NB4 (cell line): ENCODE data around the gene MLLT6.

Experiments
- DNase-seq: peaks from one replicate; pipeline ENCODE4 v3.0.0; 2010; ENCODE audit warnings: low read depth
- H3K4me3 ChIP-seq: one replicate; pipeline ENCODE4 v1.5.1; 2011; ENCODE audit warnings: mild to moderate bottlenecking, low read depth, low read length, moderate library complexity
- MYC ChIP-seq: IDR thresholded peaks from 2 replicates; pipeline ENCODE4 v1.6.1; 2011; ENCODE audit warnings: low read depth, low read length
- POLR2A ChIP-seq: IDR thresholded peaks from 2 replicates; pipeline ENCODE4 v1.6.1; 2011; ENCODE audit warnings: mild to moderate bottlenecking; ENCODE audit not compliant: insufficient read length; ENCODE audit errors: extremely low read depth
- TF ChIP-seq, protein P1 (sequence below): IDR thresholded peaks from one replicate; pipeline ENCODE4 v1.5.1; 2012; ENCODE audit warnings: low read depth, low read length
- TF ChIP-seq, protein P2 (sequence below): IDR thresholded peaks from 2 replicates; pipeline ENCODE4 v1.6.1; 2011; ENCODE audit warnings: low read depth, low read length

MLLT6 gene

DNA sequence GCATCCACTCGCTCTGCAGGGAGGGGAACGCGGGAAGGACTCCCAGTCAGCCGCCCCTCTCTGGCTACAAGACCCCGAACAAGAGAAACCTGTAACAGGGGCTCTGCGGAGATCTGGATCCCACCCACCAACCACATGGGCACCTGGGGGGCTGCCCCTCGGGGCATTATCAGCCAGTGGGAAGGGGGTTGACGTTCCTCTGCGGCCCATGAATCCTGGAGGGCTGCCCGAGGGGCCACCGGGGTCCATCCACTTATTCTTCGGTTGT, 44.9 kb downstream of the MLLT6 start:
- TF ChIP-seq, protein P1, sequence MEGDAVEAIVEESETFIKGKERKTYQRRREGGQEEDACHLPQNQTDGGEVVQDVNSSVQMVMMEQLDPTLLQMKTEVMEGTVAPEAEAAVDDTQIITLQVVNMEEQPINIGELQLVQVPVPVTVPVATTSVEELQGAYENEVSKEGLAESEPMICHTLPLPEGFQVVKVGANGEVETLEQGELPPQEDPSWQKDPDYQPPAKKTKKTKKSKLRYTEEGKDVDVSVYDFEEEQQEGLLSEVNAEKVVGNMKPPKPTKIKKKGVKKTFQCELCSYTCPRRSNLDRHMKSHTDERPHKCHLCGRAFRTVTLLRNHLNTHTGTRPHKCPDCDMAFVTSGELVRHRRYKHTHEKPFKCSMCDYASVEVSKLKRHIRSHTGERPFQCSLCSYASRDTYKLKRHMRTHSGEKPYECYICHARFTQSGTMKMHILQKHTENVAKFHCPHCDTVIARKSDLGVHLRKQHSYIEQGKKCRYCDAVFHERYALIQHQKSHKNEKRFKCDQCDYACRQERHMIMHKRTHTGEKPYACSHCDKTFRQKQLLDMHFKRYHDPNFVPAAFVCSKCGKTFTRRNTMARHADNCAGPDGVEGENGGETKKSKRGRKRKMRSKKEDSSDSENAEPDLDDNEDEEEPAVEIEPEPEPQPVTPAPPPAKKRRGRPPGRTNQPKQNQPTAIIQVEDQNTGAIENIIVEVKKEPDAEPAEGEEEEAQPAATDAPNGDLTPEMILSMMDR: no peak
- no peak for TF ChIP-seq POLR2A
- TF ChIP-seq, protein P2, sequence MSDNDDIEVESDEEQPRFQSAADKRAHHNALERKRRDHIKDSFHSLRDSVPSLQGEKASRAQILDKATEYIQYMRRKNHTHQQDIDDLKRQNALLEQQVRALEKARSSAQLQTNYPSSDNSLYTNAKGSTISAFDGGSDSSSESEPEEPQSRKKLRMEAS: no peak
- no peak for TF ChIP-seq MYC
- no peak for DNase-seq
- no peak overlapping the region for H3K4me3 ChIP-seq

DNA sequence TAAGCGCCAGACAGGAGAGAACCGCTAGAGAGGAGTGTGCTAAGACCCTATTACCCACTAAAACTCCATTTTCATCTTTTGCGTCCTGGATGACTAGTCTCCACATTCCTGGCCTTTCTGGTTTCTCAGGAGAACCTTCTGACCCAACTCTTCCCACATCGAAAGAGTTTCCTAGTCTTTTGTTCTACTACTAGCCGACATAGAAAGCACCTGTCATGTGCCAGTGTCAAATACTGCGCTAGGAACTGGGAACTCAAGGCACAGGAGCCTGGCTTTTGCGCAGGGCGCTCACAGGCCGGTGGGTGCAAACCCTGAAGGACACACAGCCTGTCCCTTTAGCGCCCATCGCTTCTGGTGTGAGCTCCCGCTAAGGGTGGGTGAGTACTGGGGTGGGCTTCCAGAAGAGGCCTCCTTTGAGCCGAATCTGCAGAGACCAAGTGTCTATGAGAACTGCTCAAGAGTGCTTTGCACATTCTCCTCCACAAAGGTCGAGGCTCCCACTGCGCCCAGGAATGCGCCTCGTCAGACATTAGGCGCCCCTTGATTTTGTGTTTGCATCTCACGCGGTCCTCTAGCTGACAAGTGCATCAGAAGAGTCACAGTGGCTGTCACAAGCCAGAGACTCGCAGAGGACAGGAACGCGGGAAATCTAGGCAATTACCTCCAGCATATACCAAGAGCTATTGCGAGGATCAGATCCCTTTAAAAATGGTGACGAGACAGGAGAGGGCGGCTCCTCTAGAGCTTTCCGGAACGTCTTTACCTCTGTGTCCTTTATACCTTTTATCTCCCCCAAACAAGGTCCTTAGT, 45.4 kb downstream of the MLLT6 start:
- no peak for DNase-seq
- TF ChIP-seq, protein P1: no peak
- no peak for TF ChIP-seq MYC
- TF ChIP-seq, protein P2: no peak
- TF ChIP-seq POLR2A: no peak
- H3K4me3 ChIP-seq: peak overlapping the region; percentile 96

DNA sequence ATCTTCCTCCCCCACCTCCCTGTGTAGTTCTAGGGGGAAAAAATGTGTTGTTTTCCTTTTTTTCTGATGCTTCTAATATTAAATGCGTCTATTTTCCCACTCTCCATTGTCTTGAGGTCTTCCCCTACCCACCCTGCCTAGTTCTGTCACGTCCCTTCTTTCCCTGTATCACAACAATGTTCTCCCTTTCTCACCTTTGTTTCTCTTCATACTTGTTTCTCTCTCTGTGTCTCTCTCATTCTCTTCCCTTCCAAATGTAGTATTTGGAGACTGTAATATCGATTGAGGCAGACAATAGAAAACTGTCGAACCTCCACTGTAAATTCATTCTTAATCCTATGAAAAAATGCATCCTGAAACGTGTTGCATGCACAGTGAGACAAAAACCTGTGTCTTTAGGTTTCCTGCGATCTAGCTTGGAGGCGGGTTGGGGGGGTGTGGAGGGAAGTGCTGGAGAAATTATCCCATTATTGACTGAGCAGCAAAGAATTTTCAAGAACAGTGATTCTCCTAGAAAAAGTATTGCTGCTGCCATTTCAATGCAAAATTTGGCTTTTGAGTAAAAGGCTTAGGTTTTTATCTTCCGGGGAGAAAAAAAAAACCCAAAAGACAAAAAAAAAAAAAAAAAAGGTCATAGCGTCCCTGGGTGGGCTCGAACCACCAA, 46.2 kb downstream of the MLLT6 start:
- TF ChIP-seq, protein P1: no peak
- TF ChIP-seq, protein P2: 0 out of 2 replicates have a peak, but pooled peaks have one; percentile 13
- H3K4me3 ChIP-seq: peak overlapping the region; percentile 96
- DNase-seq: peak; percentile 52

DNA sequence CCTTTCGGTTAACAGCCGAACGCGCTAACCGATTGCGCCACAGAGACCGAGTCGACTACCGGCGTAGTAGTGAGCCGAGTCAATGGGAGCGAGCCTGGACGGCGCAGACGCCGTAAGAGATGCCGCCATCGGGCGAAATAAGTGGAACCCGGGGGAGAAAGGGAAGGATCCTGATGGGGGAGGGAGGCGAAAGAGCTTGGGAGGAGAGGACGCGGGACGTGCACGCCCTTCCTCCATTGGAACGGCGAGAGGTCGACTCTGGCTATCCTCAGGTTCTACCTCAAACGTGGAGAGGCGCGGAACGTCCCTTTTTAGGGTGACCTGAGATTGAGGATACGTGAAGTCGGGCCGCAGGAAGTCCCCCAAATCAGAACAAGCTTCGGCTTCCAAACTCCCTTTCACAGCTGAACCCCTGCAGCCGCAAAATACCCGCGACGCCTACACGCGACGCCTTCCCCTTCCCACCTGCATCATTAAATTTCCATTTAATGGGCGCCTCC, 46.8 kb downstream of the MLLT6 start:
- no peak for TF ChIP-seq POLR2A
- TF ChIP-seq, protein P2: no peak
- TF ChIP-seq, protein P1: no peak
- TF ChIP-seq MYC: no peak
- peak overlapping the region; percentile 96 for H3K4me3 ChIP-seq
- peak; percentile 83 for DNase-seq

DNA sequence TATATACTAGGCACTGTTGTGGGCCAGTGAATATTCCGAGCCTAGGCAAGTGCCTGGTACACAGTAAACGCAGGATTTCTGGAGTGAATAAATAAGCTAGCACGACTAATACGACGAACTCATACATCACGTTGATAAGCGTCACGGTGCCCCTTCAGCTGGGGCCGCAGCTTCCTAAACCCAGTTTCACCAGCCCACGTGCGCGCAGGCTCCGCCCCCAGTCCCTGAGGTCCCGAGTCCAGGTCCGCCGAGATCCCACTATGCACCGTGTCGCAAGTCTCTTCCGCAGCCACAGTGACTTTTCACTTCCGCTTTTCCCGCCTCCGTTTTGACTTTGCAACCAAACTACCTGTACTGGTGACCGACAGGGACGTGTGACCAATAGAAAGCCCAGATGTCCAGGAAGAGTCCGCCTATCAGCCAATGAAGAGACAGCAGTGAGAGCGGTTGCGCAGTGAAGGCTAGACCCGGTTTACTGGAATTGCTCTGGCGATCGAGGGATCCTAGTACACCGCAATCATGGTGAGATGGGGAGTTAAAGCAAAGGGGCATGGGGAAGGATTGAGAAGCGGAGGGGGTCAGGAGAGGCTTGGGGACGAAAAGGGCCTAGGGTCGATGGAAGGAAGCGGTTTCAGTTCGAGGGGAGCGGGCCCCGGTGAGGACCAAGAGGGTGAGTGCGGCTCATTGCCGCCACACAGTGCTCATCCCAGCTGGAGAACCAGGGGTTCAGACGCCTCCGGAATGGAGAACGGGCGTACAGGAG, 47.4 kb downstream of the MLLT6 start, which contains the start of gene PSMB3:
PSMB3 (plus strand) TSS at position 434 of the 763 bp plus-strand sequence; CDS start at position 520, 86 bp downstream.
- TF ChIP-seq, protein P2: peak; percentile 100
- TF ChIP-seq MYC (peak; percentile 98), POLR2A (peak; percentile 76)
- TF ChIP-seq, protein P1: no peak
- H3K4me3 ChIP-seq: peak within 1 kb of the TSS; percentile 96
- DNase-seq: peak; percentile 100
